ENCODE results near the gene BRD2. TPM values are rescaled to one million over a fixed set of nuclear protein-coding genes. Genes with fewer than 3 reads are reported as not detected.

Gene BRD2
- 100 to 1,000 TPM in 1 of 6 donors, 10 to 100 TPM in 5; 26.9 to 148 (median 48.5) TPM for polyA plus RNA-seq (ENCODE audit: low read depth in 6 of 6)

GRCh38 chr6:32968093-32968866 is at the start of gene BRD2:
Gene BRD2 (plus strand): TSS chr6:32968594. CDS start chr6:32972899, 4,305 bp downstream.
- Mint-ChIP-seq H3K27me3 (no peaks in the 10 kb centered on the region), H3K4me1 (peaks cover 50 to 54% (median 54%) of the 10 kb centered on the region in 3 donors)
- ATAC-seq (ENCODE audit: low read depth in 2 of 2) = peak; percentile 32 to 41

GRCh38 chr6:32920715-32921114 is 47.7 kb upstream of the BRD2 start:
- DNase-seq (peak; percentile 38), ATAC-seq (ENCODE audit: low read depth in 2 of 2) (peak; percentile 77 to 78)
- peak overlapping the region; percentile 56 to 87 (median 72) for H3K4me3 Mint-ChIP-seq

More at GRCh38 chr6:32968093-32968866, at the start of gene BRD2:
- peak within 1 kb of the TSS; percentile 93 to 100 (median 97) for H3K4me3 Mint-ChIP-seq
- H3K27ac Mint-ChIP-seq = peak within 1 kb of the TSS; percentile 98 to 100 (median 99)
- no peaks in the 10 kb centered on the region for H3K9me3 Mint-ChIP-seq
- DNase-seq = peak; percentile 99
- H3K36me3 Mint-ChIP-seq = peaks cover 6 to 20% of the 10 kb centered on the region in 2 donors

GRCh38 chr6:32922083-32922482 is 46.3 kb upstream of the BRD2 start:
- DNase-seq (no peak), ATAC-seq (ENCODE audit: low read depth in 2 of 2) (peak; percentile 46 to 53)
- Mint-ChIP-seq H3K27ac (peak overlapping the region; percentile 66 to 91 (median 83)), H3K4me3 (peak overlapping the region in 7 of 8 donors; percentile 23 to 87 (median 66)), H3K36me3 (no peaks in the 10 kb centered on the region), H3K4me1 (peaks cover 38 to 69% (median 42%) of the 10 kb centered on the region in 3 donors), H3K9me3 (no peaks in the 10 kb centered on the region), H3K27me3 (no peaks in the 10 kb centered on the region)

More at GRCh38 chr6:32920715-32921114, 47.7 kb upstream of the BRD2 start:
- H3K27ac Mint-ChIP-seq = peak overlapping the region; percentile 7 to 95 (median 76)
- no peaks in the 10 kb centered on the region for H3K36me3 Mint-ChIP-seq
- H3K4me1 Mint-ChIP-seq = peaks cover 45 to 74% (median 53%) of the 10 kb centered on the region in 3 donors
- H3K27me3 Mint-ChIP-seq = no peaks in the 10 kb centered on the region
- H3K9me3 Mint-ChIP-seq = no peaks in the 10 kb centered on the region

- peak overlapping the region; percentile 51 to 98 (median 84) for H3K27ac Mint-ChIP-seq
- no peak for ATAC-seq (ENCODE audit: low read depth in 2 of 2)
- no peak for DNase-seq
- H3K4me3 Mint-ChIP-seq = peak overlapping the region in 2 of 8 donors; percentile 0 to 37
- H3K27me3 Mint-ChIP-seq = no peaks in the 10 kb centered on the region
- H3K9me3 Mint-ChIP-seq = peaks cover 0 to 2% (median 0%) of the 10 kb centered on the region in 7 donors
- peaks cover 67 to 91% (median 78%) of the 10 kb centered on the region in 3 donors for H3K4me1 Mint-ChIP-seq
- H3K36me3 Mint-ChIP-seq = peaks cover 15 to 22% of the 10 kb centered on the region in 2 donors
These were observed 37.2 kb upstream of the BRD2 start for GRCh38 chr6:32931211-32931610.

- peak overlapping the region; percentile 68 to 98 (median 90) for H3K27ac Mint-ChIP-seq
- H3K4me1 Mint-ChIP-seq = peaks cover 73 to 93% (median 84%) of the 10 kb centered on the region in 3 donors
- DNase-seq (no peak), ATAC-seq (ENCODE audit: low read depth in 2 of 2) (no peak)
- H3K27me3 Mint-ChIP-seq = no peaks in the 10 kb centered on the region
- peaks cover 26 to 33% of the 10 kb centered on the region in 2 donors for H3K36me3 Mint-ChIP-seq
- H3K9me3 Mint-ChIP-seq = peaks cover 0 to 2% (median 0%) of the 10 kb centered on the region in 7 donors
- peak overlapping the region in 5 of 8 donors; percentile 3 to 81 (median 30) for H3K4me3 Mint-ChIP-seq
These were observed 36.1 kb upstream of the BRD2 start for GRCh38 chr6:32932132-32932868.

GRCh38 chr6:32933661-32934085 is 34.7 kb upstream of the BRD2 start:
- H3K9me3 Mint-ChIP-seq = peaks cover 0 to 2% (median 0%) of the 10 kb centered on the region in 7 donors
- no peaks in the 10 kb centered on the region for H3K27me3 Mint-ChIP-seq
- ATAC-seq (ENCODE audit: low read depth in 2 of 2) = peak; percentile 36 to 60
- peaks cover 40 to 47% of the 10 kb centered on the region in 2 donors for H3K36me3 Mint-ChIP-seq
- peak overlapping the region; percentile 72 to 98 (median 93) for H3K27ac Mint-ChIP-seq
- peak; percentile 61 for DNase-seq
- H3K4me3 Mint-ChIP-seq = peak overlapping the region; percentile 26 to 97 (median 60)
- peaks cover 82 to 97% (median 86%) of the 10 kb centered on the region in 3 donors for H3K4me1 Mint-ChIP-seq

- Mint-ChIP-seq H3K4me1 (peaks cover 69 to 79% (median 71%) of the 10 kb centered on the region in 3 donors), H3K9me3 (no peaks in the 10 kb centered on the region), H3K27me3 (no peaks in the 10 kb centered on the region), H3K36me3 (peaks cover 42 to 52% of the 10 kb centered on the region in 2 donors), H3K4me3 (peak overlapping the region; percentile 65 to 99 (median 90)), H3K27ac (peak overlapping the region; percentile 2 to 98 (median 88))
- ATAC-seq (ENCODE audit: low read depth in 2 of 2) = peak in 1 of 2 donors; percentile 10
- DNase-seq = no peak
These were observed 32.7 kb upstream of the BRD2 start for GRCh38 chr6:32935551-32936238.

GRCh38 chr6:32936239-32937152 is 31.9 kb upstream of the BRD2 start:
- Mint-ChIP-seq H3K27ac (peak overlapping the region; percentile 75 to 98 (median 90)), H3K4me1 (peaks cover 67 to 76% (median 70%) of the 10 kb centered on the region in 3 donors), H3K27me3 (no peaks in the 10 kb centered on the region), H3K9me3 (no peaks in the 10 kb centered on the region), H3K36me3 (peaks cover 42 to 52% of the 10 kb centered on the region in 2 donors), H3K4me3 (peak overlapping the region; percentile 87 to 100 (median 98))
- no peak for DNase-seq
- ATAC-seq (ENCODE audit: low read depth in 2 of 2) = no peak

GRCh38 chr6:32937230-32937633 is 31.2 kb upstream of the BRD2 start:
- Mint-ChIP-seq H3K27ac (peak overlapping the region in 5 of 6 donors; percentile 87 to 98 (median 89)), H3K36me3 (peaks cover 42 to 52% of the 10 kb centered on the region in 2 donors), H3K4me1 (peaks cover 72 to 76% (median 73%) of the 10 kb centered on the region in 3 donors), H3K4me3 (peak overlapping the region; percentile 87 to 100 (median 98)), H3K9me3 (no peaks in the 10 kb centered on the region), H3K27me3 (no peaks in the 10 kb centered on the region)
- ATAC-seq (ENCODE audit: low read depth in 2 of 2) (no peak), DNase-seq (no peak)

- H3K4me3 Mint-ChIP-seq = peak overlapping the region; percentile 87 to 100 (median 98)
- H3K4me1 Mint-ChIP-seq = peaks cover 74 to 77% (median 75%) of the 10 kb centered on the region in 3 donors
- H3K27ac Mint-ChIP-seq = peak overlapping the region; percentile 44 to 98 (median 88)
- DNase-seq (no peak), ATAC-seq (ENCODE audit: low read depth in 2 of 2) (no peak)
- H3K27me3 Mint-ChIP-seq = no peaks in the 10 kb centered on the region
- peaks cover 42 to 48% of the 10 kb centered on the region in 2 donors for H3K36me3 Mint-ChIP-seq
- H3K9me3 Mint-ChIP-seq = no peaks in the 10 kb centered on the region
These were observed 29.9 kb upstream of the BRD2 start for GRCh38 chr6:32938494-32938893.

GRCh38 chr6:32940656-32941213 is 27.7 kb upstream of the BRD2 start, which contains the start of gene HLA-DMB:
Gene HLA-DMB (minus strand): TSS chr6:32941028. CDS start chr6:32940807, 221 bp downstream.
- ATAC-seq (ENCODE audit: low read depth in 2 of 2) (peak; percentile 57 to 60), DNase-seq (peak; percentile 85)
- H3K27me3 Mint-ChIP-seq = no peaks in the 10 kb centered on the region
- no peaks in the 10 kb centered on the region for H3K9me3 Mint-ChIP-seq
- peak within 1 kb of the TSS; percentile 98 to 100 (median 100) for H3K27ac Mint-ChIP-seq
- H3K4me3 Mint-ChIP-seq = peak within 1 kb of the TSS; percentile 96 to 100 (median 98)
- H3K4me1 Mint-ChIP-seq = peaks cover 73 to 78% (median 77%) of the 10 kb centered on the region in 3 donors
- peaks cover 32 to 38% of the 10 kb centered on the region in 2 donors for H3K36me3 Mint-ChIP-seq
